H7 (cell line): ENCODE measurements around the gene LIN52. TPM values are rescaled to one million over a fixed set of nuclear protein-coding genes. Genes with fewer than 3 reads are reported as not detected.

Experiments
- DNase-seq: peaks from one replicate; pipeline ENCODE4 v3.0.0; 2012
- H3K27me3 ChIP-seq: 2 replicates; pipeline ENCODE4 v1.6.0; 2011; ENCODE audit warnings: mild to moderate bottlenecking, low read length; ENCODE audit not compliant: control insufficient read depth, insufficient read depth
- H3K36me3 ChIP-seq: replicated peaks from 2 replicates; pipeline ENCODE4 v1.5.1; 2011; ENCODE audit warnings: low read length; ENCODE audit not compliant: control insufficient read depth, insufficient read depth
- H3K4me3 ChIP-seq: 2 replicates; pipeline ENCODE4 v1.5.1; 2011; ENCODE audit warnings: low read depth, mild to moderate bottlenecking, control low read depth, low read length, moderate library complexity; ENCODE audit not compliant: insufficient read depth
- total RNA-seq: library from RNA; depleted of rRNA; stranded (reverse); fragments of >200 nt; shearing (Covaris generic); gene quantifications from 2 replicates; pipeline ENCODE4 v1.2.3, GENCODE V29; 2014; rRNA removed

The LIN52 gene, protein sequence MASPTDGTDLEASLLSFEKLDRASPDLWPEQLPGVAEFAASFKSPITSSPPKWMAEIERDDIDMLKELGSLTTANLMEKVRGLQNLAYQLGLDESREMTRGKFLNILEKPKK
- total RNA-seq: 13.3 and 18.3 TPM in 2 replicates

DNA sequence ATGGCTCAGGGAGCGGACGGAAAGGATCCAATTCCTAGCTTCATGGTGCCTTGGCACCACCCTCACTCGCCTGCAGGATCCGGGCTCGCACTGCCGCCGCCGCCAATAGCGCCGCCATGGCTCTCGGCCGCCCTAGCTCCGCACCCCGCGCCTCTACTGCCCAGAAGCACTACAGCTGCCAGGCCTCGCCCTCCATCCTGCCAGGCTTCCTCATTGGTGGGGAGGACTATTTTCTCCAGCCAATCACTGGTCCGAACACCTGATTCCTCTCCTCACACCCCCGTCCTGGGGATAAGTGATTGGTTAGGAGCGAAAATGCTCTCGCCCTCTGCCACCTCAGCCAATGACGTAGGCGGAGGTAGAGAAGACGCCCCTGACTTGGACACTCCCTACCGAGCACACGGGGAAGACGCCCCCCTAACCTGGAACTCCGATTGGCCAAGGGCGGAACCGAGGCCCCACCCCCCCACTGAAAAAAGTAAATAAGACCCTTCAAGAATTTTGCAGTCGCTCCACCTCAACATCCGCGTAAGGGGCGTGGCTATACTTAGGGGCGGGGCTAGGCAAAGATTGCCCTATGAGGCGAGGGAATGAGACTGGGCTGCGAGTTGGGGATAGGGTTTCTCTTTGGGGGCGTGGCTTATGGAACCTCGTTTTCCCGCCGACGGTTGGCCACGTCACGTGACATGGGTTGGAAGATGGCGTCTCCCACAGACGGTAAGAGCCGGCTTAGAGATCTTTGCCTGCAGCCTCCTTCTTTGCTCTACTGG is at the start of gene LIN52, which contains the start of gene ALDH6A1:
Gene LIN52, plus strand, starts transcription at position 680 of the 770 bp plus-strand sequence. Its CDS starts 19 bp downstream, at position 699.
Gene ALDH6A1, minus strand, starts transcription at position 177 of the 770 bp plus-strand sequence. Its CDS starts 59 bp downstream, at position 118.
- Histone ChIP-seq H3K27me3 (no peaks in the 10 kb centered on the region), H3K36me3 (no peaks in the 10 kb centered on the region), H3K4me3 (peak within 1 kb of the TSS; percentile 92)
- DNase-seq: peak; percentile 98

DNA sequence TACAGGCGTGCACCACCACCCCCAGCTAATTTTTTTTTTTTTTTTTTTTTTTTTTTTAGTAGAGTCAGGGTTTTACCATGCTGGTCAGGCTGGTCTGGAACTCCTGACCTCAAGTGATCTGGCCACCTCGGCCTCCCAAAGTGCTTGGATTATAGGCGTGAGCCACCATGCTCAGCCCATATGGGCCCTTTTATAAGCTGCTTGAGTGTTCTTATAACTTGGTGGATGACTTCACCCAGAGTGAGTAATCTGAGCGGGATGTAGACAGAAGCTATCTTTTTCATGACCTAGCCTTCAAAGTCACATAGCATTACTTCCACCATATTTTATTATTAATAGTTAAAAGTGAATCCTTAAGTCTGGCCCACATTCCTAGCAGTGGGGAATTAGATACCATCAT is 49.2 kb upstream of the LIN52 start:
- DNase-seq: no peak
- H3K4me3 ChIP-seq: no peak overlapping the region
- H3K27me3 ChIP-seq: no peaks in the 10 kb centered on the region
- no peaks in the 10 kb centered on the region for H3K36me3 ChIP-seq

DNA sequence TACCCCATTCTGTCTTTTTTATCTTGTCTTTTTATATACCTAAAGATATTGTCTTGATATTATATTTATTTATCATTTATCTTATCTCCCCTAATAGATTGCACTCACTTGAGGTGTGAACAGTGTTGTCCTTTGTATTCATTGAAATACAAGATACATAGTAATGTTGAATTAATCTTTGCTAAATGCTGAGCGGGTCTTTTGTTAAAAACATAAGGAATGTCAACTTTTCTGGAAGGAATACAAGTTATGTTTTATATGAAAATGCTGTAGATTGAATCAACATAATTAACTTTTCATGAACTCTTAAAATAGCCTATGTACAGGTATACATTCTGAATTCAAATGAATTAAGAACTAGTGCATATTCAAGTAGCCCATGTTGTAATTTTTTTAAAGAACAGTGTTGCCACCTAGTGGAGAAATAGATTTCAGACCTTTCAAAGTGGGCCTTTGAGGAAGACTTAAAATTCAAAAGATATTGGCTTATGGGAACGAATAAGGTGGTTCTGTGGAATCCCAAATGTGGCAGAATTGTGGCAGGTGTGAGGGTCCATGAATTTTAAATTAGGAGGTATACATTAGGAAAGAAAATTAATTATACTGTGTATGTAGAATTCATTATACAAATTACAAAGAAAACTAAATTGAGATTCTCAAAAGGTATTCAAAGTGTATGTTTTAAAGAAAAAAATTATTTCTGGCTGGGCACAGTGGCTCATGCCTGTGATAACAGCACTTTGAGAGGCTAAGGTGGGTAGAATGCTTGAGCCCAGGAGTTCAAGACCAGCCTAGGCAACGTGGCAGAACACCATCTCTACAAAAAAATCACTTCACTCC is 46.5 kb upstream of the LIN52 start:
- DNase-seq: peak; percentile 54
- H3K4me3 ChIP-seq: no peak overlapping the region
- H3K27me3 ChIP-seq: no peaks in the 10 kb centered on the region
- H3K36me3 ChIP-seq: no peaks in the 10 kb centered on the region

DNA sequence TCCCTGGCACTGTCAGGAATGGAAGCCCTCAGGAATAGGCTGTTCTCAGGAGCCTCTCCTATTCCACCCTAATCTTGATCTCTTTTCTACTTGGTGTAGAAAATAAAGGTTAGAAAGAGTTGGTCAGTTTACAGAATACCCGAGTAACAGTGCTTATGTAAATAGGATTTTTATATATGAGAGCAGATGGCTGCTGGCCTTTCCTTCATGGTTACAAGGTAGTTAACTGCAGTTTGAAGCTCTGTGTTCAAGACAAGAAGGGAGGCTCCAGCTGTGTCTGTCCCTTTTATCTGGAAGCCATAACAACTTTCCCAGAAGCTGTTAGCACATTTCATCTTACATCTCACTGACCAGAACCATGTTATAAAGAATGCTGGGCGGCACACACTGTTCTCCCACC is 42.5 kb upstream of the LIN52 start:
- no peak for DNase-seq
- H3K4me3 ChIP-seq: no peak overlapping the region
- H3K36me3 ChIP-seq: no peaks in the 10 kb centered on the region
- no peaks in the 10 kb centered on the region for H3K27me3 ChIP-seq

DNA sequence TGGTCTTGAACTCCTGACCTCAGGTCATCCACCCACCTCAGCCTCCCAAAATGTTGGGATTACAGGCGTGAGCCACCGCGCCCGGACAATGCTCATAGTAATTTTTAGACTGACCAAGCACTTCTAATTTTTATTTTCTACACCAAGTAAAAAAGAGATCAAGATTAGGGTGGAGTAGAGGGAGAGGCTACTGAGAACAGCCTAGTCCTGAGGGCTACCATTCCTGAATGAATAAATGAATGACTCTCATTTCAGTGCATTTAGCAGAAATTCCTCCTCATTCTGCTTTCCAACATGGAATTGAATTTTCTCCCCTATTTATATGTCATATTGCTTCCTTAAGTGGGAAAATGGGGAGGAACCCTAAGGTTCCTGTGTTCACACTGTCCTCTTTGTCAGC is 39.2 kb upstream of the LIN52 start:
- no peaks in the 10 kb centered on the region for H3K27me3 ChIP-seq
- no peak for DNase-seq
- no peaks in the 10 kb centered on the region for H3K36me3 ChIP-seq
- H3K4me3 ChIP-seq: no peak overlapping the region

DNA sequence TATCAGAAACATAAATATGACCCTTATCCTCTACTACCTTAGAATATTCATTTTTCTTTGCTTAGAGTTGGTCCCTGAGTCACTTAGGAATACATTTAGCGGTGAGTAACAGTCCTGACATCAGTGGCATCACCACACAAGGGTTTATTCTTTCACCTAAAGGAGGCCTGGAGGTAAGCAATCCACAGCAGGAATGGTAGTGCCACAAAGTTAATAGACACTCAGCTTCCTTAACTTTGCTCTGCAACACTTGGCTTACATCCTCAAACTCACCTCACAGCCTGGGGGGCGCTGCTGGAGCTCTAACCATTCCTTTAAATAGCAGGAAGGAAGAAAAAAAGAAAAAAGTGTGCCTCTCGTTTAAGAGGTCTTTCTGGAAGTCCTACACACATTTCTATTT is 36.5 kb upstream of the LIN52 start:
- no peak overlapping the region for H3K4me3 ChIP-seq
- H3K36me3 ChIP-seq: no peaks in the 10 kb centered on the region
- H3K27me3 ChIP-seq: no peaks in the 10 kb centered on the region
- peak; percentile 58 for DNase-seq

DNA sequence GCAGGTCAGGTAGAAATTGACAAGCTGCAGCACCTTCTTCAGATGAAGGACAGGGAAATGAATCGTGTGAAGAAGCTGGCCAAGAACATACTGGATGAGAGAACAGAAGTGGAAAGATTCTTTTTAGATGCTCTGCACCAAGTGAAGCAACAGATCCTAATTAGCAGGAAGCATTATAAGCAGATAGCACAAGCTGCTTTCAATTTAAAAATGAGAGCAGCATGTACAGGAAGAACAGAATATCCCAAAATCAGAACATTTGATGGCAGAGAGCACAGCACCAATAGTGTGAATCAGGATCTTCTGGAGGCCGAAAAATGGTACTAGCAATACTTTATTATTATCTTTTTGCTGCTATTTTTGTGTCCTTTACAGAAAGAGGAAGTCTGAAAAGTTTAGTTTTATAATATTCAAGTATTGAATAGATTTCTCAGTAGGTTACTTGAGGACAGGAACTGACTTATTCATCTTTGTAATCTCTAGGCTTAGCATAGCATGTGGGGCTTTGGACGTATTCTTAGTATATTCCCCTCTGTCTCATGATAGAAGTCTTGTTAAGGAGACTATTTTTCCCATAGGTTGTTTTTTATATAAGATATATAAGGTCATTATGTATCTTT is 34.8 kb upstream of the LIN52 start:
- no peak for DNase-seq
- Histone ChIP-seq H3K4me3 (no peak overlapping the region), H3K36me3 (no peaks in the 10 kb centered on the region), H3K27me3 (no peaks in the 10 kb centered on the region)

DNA sequence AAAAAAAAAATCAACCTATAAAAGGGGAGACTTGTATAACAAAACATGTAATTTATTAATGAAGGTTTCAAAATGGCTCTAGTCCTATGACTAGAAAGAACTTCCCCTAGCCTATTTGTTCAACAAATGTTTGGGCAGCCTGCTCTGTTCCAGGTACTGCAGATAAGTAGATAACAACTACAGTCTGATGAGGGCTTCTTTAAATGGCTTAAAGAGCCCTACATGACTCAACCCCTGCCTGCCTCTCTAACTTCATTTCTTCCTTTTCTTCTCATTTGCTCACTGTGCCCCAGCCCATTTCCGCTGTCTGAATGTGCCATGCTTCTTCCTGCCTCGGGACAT is 22.0 kb upstream of the LIN52 start:
- Histone ChIP-seq H3K36me3 (peaks cover 5% of the 10 kb centered on the region), H3K4me3 (no peak overlapping the region), H3K27me3 (no peaks in the 10 kb centered on the region)
- no peak for DNase-seq

DNA sequence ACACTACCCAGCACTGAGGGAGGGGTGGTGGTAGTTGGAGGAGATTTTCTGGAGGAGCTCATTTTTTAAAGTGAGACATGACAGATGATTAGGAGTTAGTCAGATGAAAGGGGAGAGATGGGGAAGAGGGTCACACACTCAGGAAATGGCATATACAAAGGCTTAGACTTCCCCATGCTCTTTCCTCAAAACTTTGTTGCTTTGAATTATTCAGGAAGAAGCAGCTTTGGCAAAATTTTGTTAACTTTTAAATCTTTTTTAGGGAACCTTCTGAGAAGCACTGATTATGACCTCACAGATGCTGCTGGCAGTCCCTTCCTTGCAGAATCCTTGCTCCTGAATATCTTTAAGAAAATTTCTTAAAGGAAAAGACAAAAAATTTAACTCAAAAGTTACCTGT is 20.3 kb upstream of the LIN52 start:
- DNase-seq: no peak
- peaks cover 5% of the 10 kb centered on the region for H3K36me3 ChIP-seq
- no peaks in the 10 kb centered on the region for H3K27me3 ChIP-seq
- H3K4me3 ChIP-seq: no peak overlapping the region

DNA sequence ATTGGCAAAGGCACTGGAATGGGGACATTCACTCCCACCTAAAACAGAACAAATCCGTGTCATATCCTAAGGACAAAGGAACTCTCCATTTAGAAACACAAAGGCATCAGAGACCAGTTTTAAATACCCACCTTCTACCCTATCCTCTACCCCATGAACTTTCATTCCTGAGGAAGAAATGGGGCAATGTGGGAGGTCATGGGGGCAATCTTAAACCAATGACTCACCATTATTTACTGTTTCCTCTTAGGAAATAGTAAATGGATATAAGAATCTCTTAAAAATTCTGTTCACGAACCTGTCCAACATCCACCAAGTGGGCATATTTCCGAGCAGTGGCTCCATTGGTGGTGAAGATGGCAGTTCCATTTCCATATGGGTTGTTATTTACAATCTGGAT is 19.9 kb upstream of the LIN52 start:
- peaks cover 5% of the 10 kb centered on the region for H3K36me3 ChIP-seq
- no peak overlapping the region for H3K4me3 ChIP-seq
- DNase-seq: no peak
- no peaks in the 10 kb centered on the region for H3K27me3 ChIP-seq

DNA sequence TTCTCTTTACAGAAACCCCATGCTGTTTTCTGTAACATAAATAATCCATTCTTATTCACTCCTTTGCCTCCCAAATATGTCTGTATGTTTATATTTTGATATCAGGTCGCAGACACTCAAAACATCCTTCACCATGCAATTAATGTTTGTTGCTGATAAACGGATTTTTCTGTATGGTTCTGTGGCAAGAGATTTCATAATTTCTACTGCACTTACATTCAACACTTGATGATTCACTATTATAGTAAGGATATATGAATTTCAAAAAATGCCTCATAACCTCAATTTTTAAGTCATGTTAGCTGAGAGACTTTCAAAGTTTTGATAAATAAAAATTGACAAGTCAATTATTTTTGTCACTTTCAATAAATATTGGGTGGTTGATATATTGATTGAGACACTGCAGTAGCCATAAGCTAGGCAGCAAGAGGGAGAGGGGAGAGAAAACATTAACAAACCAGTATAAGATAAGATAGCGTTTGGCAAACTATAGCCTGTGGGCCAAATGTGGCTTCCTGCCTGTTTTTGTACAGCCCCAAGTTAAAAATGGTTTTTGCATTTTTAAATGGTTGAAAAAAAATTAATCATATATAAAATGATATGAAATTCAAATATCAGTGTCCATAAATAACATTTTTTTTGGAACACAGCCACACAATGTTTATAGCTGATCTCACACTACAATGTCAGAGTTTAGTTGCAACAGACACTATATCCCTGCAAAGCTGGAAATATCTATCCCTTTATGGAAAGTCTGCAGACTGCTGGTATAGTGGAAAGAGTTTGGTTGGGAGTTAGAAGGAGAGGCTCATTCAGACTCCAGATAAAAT is 18.8 kb upstream of the LIN52 start:
- Histone ChIP-seq H3K27me3 (no peaks in the 10 kb centered on the region), H3K36me3 (peaks cover 3% of the 10 kb centered on the region), H3K4me3 (no peak overlapping the region)
- no peak for DNase-seq

DNA sequence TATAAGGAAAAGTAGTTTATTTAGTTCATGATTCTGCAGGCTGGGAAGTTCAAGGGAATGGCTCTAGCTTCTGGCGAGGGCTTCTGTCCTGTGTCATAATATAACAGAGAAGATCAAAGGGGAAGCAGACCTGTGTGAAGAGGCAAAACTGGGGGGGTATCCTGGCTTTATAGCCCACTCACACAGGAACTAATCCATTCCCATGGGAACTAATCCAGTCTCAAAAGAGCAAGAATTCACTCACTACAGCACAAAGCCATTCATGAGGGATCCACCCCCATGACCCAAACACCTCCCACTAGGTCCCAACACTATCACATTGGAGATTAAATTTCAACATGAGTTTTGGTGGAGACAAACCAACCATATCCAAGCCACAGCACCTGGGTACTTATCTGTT is 7.4 kb upstream of the LIN52 start:
- Histone ChIP-seq H3K36me3 (no peaks in the 10 kb centered on the region), H3K4me3 (no peak overlapping the region)
- DNase-seq: no peak

DNA sequence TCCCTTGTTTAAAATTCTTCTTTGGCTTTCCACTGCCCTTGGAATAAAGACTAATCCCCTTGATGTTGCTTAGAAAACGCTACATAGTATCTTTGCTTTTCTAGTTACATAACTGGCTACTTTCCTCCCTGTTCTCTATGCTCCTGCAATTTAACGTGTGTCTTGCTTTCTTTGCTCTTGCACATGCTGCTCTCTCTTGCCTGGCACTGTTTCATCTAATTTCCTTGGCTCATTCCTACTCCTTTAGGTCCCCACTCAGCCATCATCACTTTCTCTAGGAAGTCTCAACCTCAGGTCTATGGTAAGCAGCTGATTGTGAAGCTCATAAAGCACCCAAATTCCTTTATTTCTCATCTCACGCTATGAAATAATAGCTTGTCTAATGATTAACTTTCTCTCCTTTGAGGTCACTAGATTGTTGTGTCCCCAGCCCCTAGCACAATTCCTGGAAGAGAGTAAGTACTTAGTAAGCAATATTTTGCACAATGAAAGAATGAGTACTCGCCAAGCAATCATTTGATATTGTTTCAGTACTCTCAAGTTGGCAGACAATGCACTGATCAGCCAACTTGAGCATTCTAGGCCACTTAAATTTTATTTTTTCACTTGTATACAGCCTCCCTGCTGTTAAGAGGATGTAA is 3.8 kb upstream of the LIN52 start:
- DNase-seq: no peak
- H3K4me3 ChIP-seq: no peak overlapping the region
- H3K27me3 ChIP-seq: no peaks in the 10 kb centered on the region
- no peaks in the 10 kb centered on the region for H3K36me3 ChIP-seq

More for the DNA sequence above, 7.4 kb upstream of the LIN52 start:
- H3K27me3 ChIP-seq: no peaks in the 10 kb centered on the region
